Uterus (tissue), 2 donors: Measurements from ENCODE around the gene ATXN10.

Experiments
- CTCF ChIP-seq, 4 experiments: fragments of 200-600 bp in 2 of 4; fragments of 450-650 bp in 2 of 4; sonication (generic) in 2 of 4; IDR thresholded peaks; one replicate each; pipeline ENCODE4 v1.5.1; 2016 to 2019; ENCODE audit warnings: antibody characterized with exemption in 4 of 4, mild to moderate bottlenecking in 2 of 4, moderate library complexity in 1 of 4
- POLR2A ChIP-seq, 2 donors: fragments of 450-650 bp; IDR thresholded peaks; one replicate each; pipeline ENCODE4 v1.6.1; 2016; ENCODE audit warnings: antibody characterized with exemption in 2 of 2, mild to moderate bottlenecking in 1 of 2, moderate library complexity in 1 of 2

GRCh38 chr22:45649809-45650208, 21.8 kb upstream of the ATXN10 start:
- no peak for TF ChIP-seq CTCF (IDR thresholded peaks at IDR 0.05)
- no peak for TF ChIP-seq POLR2A (IDR thresholded peaks at IDR 0.05)
